GM06990 (cell line): Measurements from ENCODE around the gene SPINK5.

Source experiments
- DNase-seq: peaks from one replicate; pipeline ENCODE4 v3.0.0-alpha.2; 2011; ENCODE audit not compliant: insufficient read length; ENCODE audit errors: extremely low read depth
- H3K27me3 ChIP-seq: replicated peaks from 2 replicates; pipeline ENCODE4 v1.6.0; 2011; ENCODE audit warnings: low read length; ENCODE audit not compliant: control insufficient read depth, insufficient read depth
- H3K36me3 ChIP-seq: 2 replicates; pipeline ENCODE4 v1.5.1; 2011; ENCODE audit warnings: low read length; ENCODE audit not compliant: control insufficient read depth, insufficient read depth
- H3K4me3 ChIP-seq: replicated peaks from 2 replicates; pipeline ENCODE4 v1.5.1; 2011; ENCODE audit warnings: low read depth, mild to moderate bottlenecking, control low read depth, low read length
- CTCF ChIP-seq: IDR thresholded peaks from 2 replicates; pipeline ENCODE4 v1.5.1; 2011; ENCODE audit warnings: low read length, control low read depth, mild to moderate bottlenecking, inconsistent platforms; ENCODE audit not compliant: insufficient read depth, poor library complexity, severe bottlenecking

SPINK5 gene

GRCh38 chr5:148085310-148085709, 21.5 kb downstream of the SPINK5 start:
- Histone ChIP-seq H3K4me3 (no peak overlapping the region), H3K27me3 (no peaks in the 10 kb centered on the region), H3K36me3 (no peaks in the 10 kb centered on the region)
- no peak for TF ChIP-seq CTCF
- DNase-seq, result no peak

GRCh38 chr5:148085977-148086705, 22.4 kb downstream of the SPINK5 start:
- no peaks in the 10 kb centered on the region for H3K36me3 ChIP-seq
- H3K27me3 ChIP-seq, result no peaks in the 10 kb centered on the region
- TF ChIP-seq CTCF, result no peak
- no peak for DNase-seq
- no peak overlapping the region for H3K4me3 ChIP-seq

- no peaks in the 10 kb centered on the region for H3K27me3 ChIP-seq
- no peak for TF ChIP-seq CTCF
- H3K36me3 ChIP-seq, result no peaks in the 10 kb centered on the region
- H3K4me3 ChIP-seq, result no peak overlapping the region
- no peak for DNase-seq
Measured at GRCh38 chr5:148090146-148090772, 26.5 kb downstream of the SPINK5 start.

GRCh38 chr5:148090773-148091250, 27.0 kb downstream of the SPINK5 start:
- H3K27me3 ChIP-seq, result no peaks in the 10 kb centered on the region
- no peak for TF ChIP-seq CTCF
- H3K4me3 ChIP-seq, result no peak overlapping the region
- H3K36me3 ChIP-seq, result no peaks in the 10 kb centered on the region
- DNase-seq, result peak; percentile 3

- no peaks in the 10 kb centered on the region for H3K27me3 ChIP-seq
- no peak for DNase-seq
- no peak overlapping the region for H3K4me3 ChIP-seq
Measured at GRCh38 chr5:148091991-148092964, 28.5 kb downstream of the SPINK5 start.

More at GRCh38 chr5:148091991-148092964, 28.5 kb downstream of the SPINK5 start:
- H3K36me3 ChIP-seq, result no peaks in the 10 kb centered on the region
- TF ChIP-seq CTCF, result no peak
